ENCODE results near the gene MRPL57.
"Not testable (repeated sequence)": the region's sequence is repeated elsewhere in the genome, so short reads cannot be mapped to it uniquely, and the experiment has no call there.

GRCh38 chr13:21173767-21174166, 2.7 kb upstream of the MRPL57 start:
- TF ChIP-seq, protein P1, sequence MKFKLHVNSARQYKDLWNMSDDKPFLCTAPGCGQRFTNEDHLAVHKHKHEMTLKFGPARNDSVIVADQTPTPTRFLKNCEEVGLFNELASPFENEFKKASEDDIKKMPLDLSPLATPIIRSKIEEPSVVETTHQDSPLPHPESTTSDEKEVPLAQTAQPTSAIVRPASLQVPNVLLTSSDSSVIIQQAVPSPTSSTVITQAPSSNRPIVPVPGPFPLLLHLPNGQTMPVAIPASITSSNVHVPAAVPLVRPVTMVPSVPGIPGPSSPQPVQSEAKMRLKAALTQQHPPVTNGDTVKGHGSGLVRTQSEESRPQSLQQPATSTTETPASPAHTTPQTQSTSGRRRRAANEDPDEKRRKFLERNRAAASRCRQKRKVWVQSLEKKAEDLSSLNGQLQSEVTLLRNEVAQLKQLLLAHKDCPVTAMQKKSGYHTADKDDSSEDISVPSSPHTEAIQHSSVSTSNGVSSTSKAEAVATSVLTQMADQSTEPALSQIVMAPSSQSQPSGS (IDR thresholded peaks at IDR 0.05; ENCODE audit: low read length): not testable (repeated sequence)
- TF ChIP-seq GABPA (IDR thresholded peaks at IDR 0.05; ENCODE audit: borderline replicate concordance, insufficient read depth, low read length); MAX (IDR thresholded peaks at IDR 0.05); YY1 (IDR thresholded peaks at IDR 0.05; ENCODE audit: low read depth, low read length); ZNF274 (IDR thresholded peaks at IDR 0.05; ENCODE audit: borderline replicate concordance, extremely low read depth, low read length); SIX5 (IDR thresholded peaks at IDR 0.05; ENCODE audit: low read depth, low read length); RAD21 (IDR thresholded peaks at IDR 0.05 in 1 of 2, conservative IDR thresholded peaks at IDR 0.05 in 1 of 2; ENCODE audit: low read depth in 2 of 2, low read length in 2 of 2); EGR1 (IDR thresholded peaks at IDR 0.05; ENCODE audit: borderline replicate concordance, low read depth, low read length); TCF12 (IDR thresholded peaks at IDR 0.05; ENCODE audit: low read depth, low read length): not testable (repeated sequence)
- TF ChIP-seq, protein P2, sequence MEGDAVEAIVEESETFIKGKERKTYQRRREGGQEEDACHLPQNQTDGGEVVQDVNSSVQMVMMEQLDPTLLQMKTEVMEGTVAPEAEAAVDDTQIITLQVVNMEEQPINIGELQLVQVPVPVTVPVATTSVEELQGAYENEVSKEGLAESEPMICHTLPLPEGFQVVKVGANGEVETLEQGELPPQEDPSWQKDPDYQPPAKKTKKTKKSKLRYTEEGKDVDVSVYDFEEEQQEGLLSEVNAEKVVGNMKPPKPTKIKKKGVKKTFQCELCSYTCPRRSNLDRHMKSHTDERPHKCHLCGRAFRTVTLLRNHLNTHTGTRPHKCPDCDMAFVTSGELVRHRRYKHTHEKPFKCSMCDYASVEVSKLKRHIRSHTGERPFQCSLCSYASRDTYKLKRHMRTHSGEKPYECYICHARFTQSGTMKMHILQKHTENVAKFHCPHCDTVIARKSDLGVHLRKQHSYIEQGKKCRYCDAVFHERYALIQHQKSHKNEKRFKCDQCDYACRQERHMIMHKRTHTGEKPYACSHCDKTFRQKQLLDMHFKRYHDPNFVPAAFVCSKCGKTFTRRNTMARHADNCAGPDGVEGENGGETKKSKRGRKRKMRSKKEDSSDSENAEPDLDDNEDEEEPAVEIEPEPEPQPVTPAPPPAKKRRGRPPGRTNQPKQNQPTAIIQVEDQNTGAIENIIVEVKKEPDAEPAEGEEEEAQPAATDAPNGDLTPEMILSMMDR (IDR thresholded peaks at IDR 0.05; ENCODE audit: control extremely low read depth in 1 of 3, insufficient read depth in 1 of 3, low read depth in 1 of 3, low read length in 3 of 3): not testable (repeated sequence)

All from H1 (cell line).